Measurements from ENCODE around the gene FHAD1.
"Not testable (repeated sequence)": the region's sequence is repeated elsewhere in the genome, so short reads cannot be mapped to it uniquely, and the experiment has no call there.

FHAD1 gene

GRCh38 chr1:15358565-15359133, 111.6 kb downstream of the FHAD1 start:
- in situ Hi-C loops (cut with MboI; ENCODE audit: low sequenced_read_pairs), result no loop called here

- in situ Hi-C loops (cut with MboI; ENCODE audit: low sequenced_read_pairs), result no loop called here
Measured at GRCh38 chr1:15360700-15361099, 113.7 kb downstream of the FHAD1 start.

- in situ Hi-C loops (cut with MboI; ENCODE audit: low sequenced_read_pairs), result no loop called here
Measured at GRCh38 chr1:15362096-15362736, 115.2 kb downstream of the FHAD1 start.

GRCh38 chr1:15362737-15363128, 115.7 kb downstream of the FHAD1 start:
- in situ Hi-C loops (cut with MboI; ENCODE audit: low sequenced_read_pairs), result no loop called here

- in situ Hi-C loops (cut with MboI; ENCODE audit: low sequenced_read_pairs), result no loop called here
Measured at GRCh38 chr1:15364740-15365139, 117.7 kb downstream of the FHAD1 start.

GRCh38 chr1:15368888-15369287, 121.9 kb downstream of the FHAD1 start:
- in situ Hi-C loops (cut with MboI; ENCODE audit: low sequenced_read_pairs), result no loop called here

- in situ Hi-C loops (cut with MboI; ENCODE audit: low sequenced_read_pairs), result no loop called here
Measured at GRCh38 chr1:15370268-15370667, 123.2 kb downstream of the FHAD1 start.

- in situ Hi-C loops (cut with MboI; ENCODE audit: low sequenced_read_pairs), result no loop called here
Measured at GRCh38 chr1:15370781-15371520, 123.9 kb downstream of the FHAD1 start.

GRCh38 chr1:15371610-15372545, 124.9 kb downstream of the FHAD1 start:
- in situ Hi-C loops (cut with MboI; ENCODE audit: low sequenced_read_pairs), result no loop called here

GRCh38 chr1:15378729-15379128, 131.7 kb downstream of the FHAD1 start:
- in situ Hi-C loops (cut with MboI; ENCODE audit: low sequenced_read_pairs), result no loop called here

GRCh38 chr1:15379151-15379550, 132.1 kb downstream of the FHAD1 start:
- in situ Hi-C loops (cut with MboI; ENCODE audit: low sequenced_read_pairs), result not testable (repeated sequence)

- in situ Hi-C loops (cut with MboI; ENCODE audit: low sequenced_read_pairs), result no loop called here
Measured at GRCh38 chr1:15380601-15381508, 133.8 kb downstream of the FHAD1 start.

- in situ Hi-C loops (cut with MboI; ENCODE audit: low sequenced_read_pairs), result no loop called here
Measured at GRCh38 chr1:15381805-15382204, 134.8 kb downstream of the FHAD1 start.

- in situ Hi-C loops (cut with MboI; ENCODE audit: low sequenced_read_pairs), result no loop called here
Measured at GRCh38 chr1:15382601-15383518, 135.8 kb downstream of the FHAD1 start.

- in situ Hi-C loops (cut with MboI; ENCODE audit: low sequenced_read_pairs), result no loop called here
Measured at GRCh38 chr1:15383810-15384209, 136.8 kb downstream of the FHAD1 start.

- in situ Hi-C loops (cut with MboI; ENCODE audit: low sequenced_read_pairs), result no loop called here
Measured at GRCh38 chr1:15384301-15384901, 137.4 kb downstream of the FHAD1 start.

GRCh38 chr1:15385420-15385819, 138.4 kb downstream of the FHAD1 start:
- in situ Hi-C loops (cut with MboI; ENCODE audit: low sequenced_read_pairs), result no loop called here

GRCh38 chr1:15386164-15386749, 139.2 kb downstream of the FHAD1 start:
- in situ Hi-C loops (cut with MboI; ENCODE audit: low sequenced_read_pairs), result no loop called here
